T1000 (cell line): ENCODE results near the gene UMOD.
"Not testable (repeated sequence)": the region's sequence is repeated elsewhere in the genome, so short reads cannot be mapped to it uniquely, and the experiment has no call there.

ENCODE experiments used
- DNase-seq: peaks from one replicate; lab custom pipeline; 2025; ENCODE audit warnings: mixed read lengths; lab: John Stamatoyannopoulos, UW

UMOD gene

GRCh38 chr16:20321051-20321450 is 31.5 kb downstream of the UMOD start:
- not testable (repeated sequence) for DNase-seq

- no peak for DNase-seq
These were observed 31.9 kb downstream of the UMOD start for GRCh38 chr16:20320592-20320991.

GRCh38 chr16:20320178-20320577 is 32.3 kb downstream of the UMOD start:
- DNase-seq = no peak

GRCh38 chr16:20319406-20319805 is 33.1 kb downstream of the UMOD start:
- no peak for DNase-seq

GRCh38 chr16:20318437-20318836 is 34.1 kb downstream of the UMOD start:
- no peak for DNase-seq

- DNase-seq = no peak
These were observed 34.5 kb downstream of the UMOD start for GRCh38 chr16:20318006-20318405.

- DNase-seq = no peak
These were observed 35.4 kb downstream of the UMOD start for GRCh38 chr16:20317117-20317516.

DNA sequence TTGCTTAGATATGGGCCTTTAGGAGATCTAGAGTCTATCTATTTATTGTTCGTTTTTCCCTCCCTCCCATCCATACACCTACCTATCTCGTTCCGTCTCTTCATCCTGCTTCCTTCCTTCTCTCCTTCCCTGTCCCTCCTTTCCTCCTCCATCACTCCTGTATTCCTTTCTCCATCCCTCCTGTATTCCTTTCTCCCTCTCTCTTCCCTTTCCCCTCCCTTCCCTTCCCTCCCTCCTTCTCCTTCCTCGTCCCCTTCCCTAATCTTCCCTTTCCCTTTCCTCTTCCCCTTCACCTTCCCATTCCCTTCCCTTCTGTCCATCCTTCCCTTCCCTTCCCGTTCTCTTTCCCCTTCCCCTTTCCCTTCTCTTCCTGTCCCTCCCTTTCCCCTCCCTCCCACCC is 35.8 kb downstream of the UMOD start:
- no peak for DNase-seq

GRCh38 chr16:20315764-20316163 is 36.8 kb downstream of the UMOD start:
- no peak for DNase-seq

DNA sequence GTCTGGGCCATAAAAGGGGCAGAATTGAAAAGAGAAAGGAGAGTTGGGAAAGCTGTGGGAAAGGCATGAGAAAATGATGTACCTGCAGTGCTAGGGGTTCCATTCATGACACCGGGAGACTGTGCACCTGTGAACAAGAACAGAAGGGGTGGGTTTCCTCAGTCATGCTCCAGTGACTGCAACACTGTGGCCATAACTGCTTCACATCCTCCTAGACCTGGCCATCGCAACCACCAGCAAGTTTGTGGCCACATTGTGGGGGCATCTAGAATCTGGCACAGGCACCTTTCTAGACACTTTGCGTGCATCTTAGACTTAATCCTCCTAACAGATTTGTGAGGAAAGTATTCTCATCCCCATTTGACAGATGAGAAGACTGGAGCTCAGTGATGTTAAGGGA is 37.9 kb downstream of the UMOD start:
- DNase-seq = no peak

- DNase-seq = no peak
These were observed 38.8 kb downstream of the UMOD start for GRCh38 chr16:20313741-20314140.

DNA sequence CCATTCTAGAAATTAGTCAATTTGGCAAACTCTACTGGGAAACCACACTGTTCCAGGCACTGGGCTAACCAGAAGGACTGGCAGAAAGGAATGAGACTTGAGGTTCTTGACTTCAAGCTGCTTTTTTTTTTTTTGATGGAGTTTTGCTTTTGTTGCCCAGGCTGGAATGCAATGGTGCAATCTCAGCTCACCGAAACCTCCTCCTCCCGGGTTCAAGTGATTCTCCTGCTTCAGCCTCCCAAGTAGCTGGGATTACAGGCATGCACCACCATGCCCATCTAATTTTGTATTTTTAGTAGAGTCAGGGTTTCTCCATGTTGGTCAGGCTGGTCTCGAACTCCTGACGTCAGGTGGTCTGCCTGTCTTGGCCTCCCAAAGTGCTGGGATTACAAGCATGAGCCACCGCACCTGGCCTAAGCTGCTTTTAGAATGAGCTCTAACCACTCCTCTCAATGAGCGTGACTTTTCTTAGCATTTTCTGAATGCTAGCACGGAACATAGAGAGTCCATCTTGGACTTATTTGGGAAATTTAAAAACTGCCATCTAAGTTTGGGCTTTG is 39.9 kb downstream of the UMOD start:
- DNase-seq = not testable (repeated sequence)

GRCh38 chr16:20311548-20311947 is 41.0 kb downstream of the UMOD start:
- DNase-seq = no peak

- no peak for DNase-seq
These were observed 41.8 kb downstream of the UMOD start for GRCh38 chr16:20310421-20311395.

DNA sequence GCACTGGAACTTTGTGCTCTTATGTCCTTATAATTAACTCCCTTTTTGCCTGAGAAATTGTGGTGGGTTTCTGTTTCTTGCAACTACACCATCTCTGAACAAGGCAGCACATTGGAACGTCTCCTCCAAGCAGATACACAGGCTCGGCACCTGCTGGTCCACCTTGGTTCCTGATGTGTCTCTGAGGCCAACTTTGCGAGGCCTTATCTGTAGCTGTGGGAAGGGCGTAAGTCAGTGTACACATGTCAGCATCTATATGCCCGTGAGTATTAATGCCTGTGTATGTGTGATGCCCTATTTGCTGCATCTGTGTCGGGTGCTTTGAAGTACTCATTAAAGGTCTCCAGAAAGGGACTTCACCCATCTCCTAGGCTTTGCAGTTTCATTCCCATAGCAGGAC is 42.7 kb downstream of the UMOD start:
- DNase-seq = no peak

DNA sequence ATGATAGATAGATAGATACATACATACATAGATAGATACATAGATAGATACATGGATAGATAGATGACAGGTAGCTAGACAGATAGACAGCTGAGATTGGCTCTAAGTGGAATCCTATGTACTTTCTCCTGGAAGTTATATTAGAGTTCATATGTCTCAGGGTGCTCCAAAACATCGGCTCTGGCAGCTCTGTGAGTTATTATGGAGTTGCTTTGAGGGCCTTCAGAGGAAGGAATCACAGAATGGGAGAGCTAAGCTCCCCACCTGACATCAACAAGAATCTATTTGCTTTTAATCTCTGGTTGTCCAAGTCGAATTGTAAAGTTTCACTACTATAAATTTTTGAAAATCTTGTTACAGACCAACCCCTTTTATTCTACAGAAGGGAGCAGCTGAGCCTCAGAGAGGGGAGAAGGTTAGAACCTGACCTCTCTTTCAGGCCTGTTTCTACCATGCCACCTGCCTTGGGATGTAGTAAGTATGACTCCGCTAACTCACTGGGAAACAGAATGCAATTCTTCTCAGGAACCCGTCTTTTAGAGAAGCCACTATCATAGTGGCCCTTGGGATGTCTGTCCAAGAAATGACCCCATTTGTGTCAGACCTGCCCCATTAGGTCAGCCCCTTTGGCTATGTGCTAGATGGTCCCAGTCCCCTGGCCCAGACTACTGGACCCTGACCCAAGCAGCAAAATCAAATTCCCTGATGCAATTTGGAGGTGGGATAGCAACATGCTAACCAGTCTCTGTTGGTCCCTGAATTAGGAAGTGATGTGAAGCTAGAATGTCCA is 43.5 kb downstream of the UMOD start:
- no peak for DNase-seq

DNA sequence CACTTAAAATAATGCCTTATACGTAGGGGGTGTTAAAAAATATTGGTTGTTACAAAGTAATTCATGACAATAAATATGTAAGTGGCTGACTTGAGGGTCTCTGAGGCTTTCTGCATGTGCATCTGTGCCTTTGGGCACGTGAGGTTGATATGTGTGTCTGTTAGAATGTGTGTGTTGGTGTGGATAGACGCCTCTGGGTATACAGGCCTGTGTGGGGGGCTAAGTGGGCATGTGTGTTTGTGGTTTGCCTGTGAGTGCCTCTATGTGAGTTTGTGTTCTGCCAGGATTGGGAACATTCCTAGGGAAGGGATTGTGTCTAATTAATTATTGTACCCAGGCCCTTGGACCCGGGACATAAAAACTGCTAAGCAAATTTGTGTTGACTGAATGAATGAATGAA is 44.2 kb downstream of the UMOD start:
- no peak for DNase-seq

DNA sequence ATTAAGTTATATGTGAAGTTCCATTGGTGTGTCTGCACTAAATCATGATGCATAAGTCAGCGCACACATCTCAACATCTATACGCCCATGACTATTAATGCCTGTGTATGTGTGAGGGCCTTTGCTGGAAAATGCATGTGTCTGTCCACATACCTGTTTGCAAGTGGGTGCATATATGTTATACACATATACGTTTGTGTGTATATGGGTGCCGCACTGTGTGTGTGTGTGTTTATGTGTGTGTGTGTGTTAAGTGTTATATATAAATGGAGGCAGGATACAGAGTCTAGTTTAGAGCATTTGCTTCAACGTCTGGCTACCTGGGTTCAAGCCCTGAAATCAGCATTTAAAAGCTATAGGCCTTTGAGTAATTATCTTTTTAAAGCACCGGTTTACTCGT is 44.7 kb downstream of the UMOD start:
- no peak for DNase-seq

DNA sequence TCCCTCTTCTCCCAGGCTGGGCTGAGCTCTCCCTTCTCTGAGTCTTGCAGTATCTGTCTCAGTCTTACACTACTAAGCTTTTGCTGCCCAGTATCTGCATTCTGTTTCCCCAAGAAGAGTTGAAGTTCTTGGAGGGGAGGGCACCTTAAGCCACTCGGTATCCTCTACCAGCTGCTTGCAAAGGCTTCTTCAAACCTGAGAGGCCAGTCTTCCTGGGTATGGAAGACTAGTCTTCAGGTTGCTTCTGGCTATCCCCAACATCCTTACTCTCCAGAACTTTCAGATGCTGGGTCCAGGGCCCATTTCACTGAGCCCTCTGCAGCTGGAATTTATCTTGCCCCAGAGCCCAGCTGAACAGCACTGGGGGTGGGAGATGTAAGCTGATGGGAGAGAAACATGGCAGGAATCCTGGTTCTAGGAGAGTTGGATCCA is 45.3 kb downstream of the UMOD start:
- DNase-seq = no peak

- DNase-seq = no peak
These were observed 46.1 kb downstream of the UMOD start for GRCh38 chr16:20306401-20306800.

DNA sequence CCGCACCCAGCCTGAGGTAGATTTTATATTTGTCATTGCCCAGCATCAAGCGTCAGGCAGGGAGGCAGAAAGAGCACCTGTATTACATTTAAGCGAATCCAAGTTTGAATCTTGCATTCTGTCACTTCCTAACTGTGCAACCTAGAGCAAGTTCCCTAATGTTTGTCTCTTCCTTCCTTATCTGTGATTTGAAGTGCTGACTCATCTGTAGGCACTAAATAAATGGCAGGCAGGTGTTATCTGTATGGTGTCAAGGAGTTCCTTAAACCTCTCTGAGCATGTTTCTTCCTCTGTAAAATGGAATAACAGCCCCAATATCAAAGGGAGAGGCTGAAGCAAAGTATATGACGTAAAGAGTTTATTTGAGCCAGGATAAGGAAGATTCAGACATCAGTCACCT is 49.5 kb downstream of the UMOD start:
- DNase-seq = no peak

DNA sequence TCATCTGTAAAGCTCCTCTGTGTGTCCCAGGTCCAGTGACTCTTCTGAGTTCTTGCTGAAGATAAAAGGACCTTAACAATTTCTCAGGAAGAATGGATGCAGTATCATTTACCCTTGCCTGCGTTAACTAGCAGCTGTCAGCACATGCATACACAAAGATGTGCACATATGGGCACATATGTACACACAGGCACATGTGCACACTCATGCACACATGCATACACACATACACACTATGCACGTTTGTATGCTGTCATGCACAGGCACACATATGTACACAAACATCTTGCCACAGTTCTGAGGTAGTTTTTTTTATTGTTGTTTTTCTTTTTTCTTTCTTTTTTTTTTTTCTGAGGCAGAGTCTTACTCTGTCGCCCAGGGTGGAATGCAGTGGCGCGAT is 50.1 kb downstream of the UMOD start:
- DNase-seq = no peak

DNA sequence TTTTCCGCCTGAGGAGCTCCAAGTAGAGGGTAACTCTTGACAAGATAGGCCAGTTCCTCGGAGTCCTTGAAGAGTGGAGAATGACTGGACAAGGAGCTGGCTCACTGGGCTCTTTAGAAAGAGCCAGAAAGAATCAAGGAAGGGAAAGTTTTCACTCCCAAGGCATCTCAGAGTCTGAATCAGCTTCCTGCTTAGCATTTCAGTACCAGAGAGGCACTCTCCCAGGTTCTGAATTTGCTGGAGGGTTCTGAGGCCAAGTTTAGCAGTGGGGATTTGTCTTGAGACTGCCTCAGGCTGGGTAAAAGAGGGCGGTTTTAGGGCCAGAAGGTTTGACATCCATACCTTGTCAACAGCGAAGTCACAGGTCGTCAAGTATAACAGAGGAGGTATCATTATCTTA is 50.7 kb downstream of the UMOD start:
- no peak for DNase-seq
